Esophagus (tissue), 2 donors: ENCODE results near the gene CTF1. TPM values are rescaled to one million over a fixed set of nuclear protein-coding genes. Genes with fewer than 3 reads are reported as not detected.

Experiments used
- H3K27ac ChIP-seq, 2 donors: one replicate each; pipeline ENCODE4 v1.5.1; 2013; ENCODE audit warnings: low read depth in 2 of 2, mild to moderate bottlenecking in 2 of 2, inconsistent platforms in 1 of 2, low read length in 1 of 2, moderate library complexity in 1 of 2
- H3K27me3 ChIP-seq, 2 donors: one replicate each; pipeline ENCODE4 v1.6.1; 2013; ENCODE audit warnings: low read length in 2 of 2, control low read depth in 1 of 2, mild to moderate bottlenecking in 1 of 2; ENCODE audit not compliant: insufficient read depth in 2 of 2, control insufficient read depth in 1 of 2
- H3K36me3 ChIP-seq, 2 donors: one replicate each; pipeline ENCODE4 v1.6.1; 2013; ENCODE audit warnings: low read length in 1 of 2; ENCODE audit not compliant: control insufficient read depth in 2 of 2, insufficient read depth in 2 of 2
- H3K4me1 ChIP-seq, 2 donors: one replicate each; pipeline ENCODE4 v1.6.1; 2013; ENCODE audit warnings: low read length in 1 of 2; ENCODE audit not compliant: control insufficient read depth in 2 of 2, insufficient read depth in 2 of 2
- H3K4me3 ChIP-seq, 2 donors: one replicate each; pipeline ENCODE4 v1.5.1; 2013; ENCODE audit warnings: low read length in 2 of 2, mild to moderate bottlenecking in 2 of 2, low read depth in 1 of 2, moderate library complexity in 1 of 2
- H3K9me3 ChIP-seq, 2 donors: one replicate each; pipeline ENCODE4 v1.6.1; 2013; ENCODE audit warnings: mild to moderate bottlenecking in 2 of 2, low read depth in 1 of 2, low read length in 1 of 2, moderate library complexity in 1 of 2; ENCODE audit not compliant: control insufficient read depth in 2 of 2, insufficient read depth in 1 of 2
- WGBS, 2 donors: extraction: QIAGEN DNeasy Blood & Tissue Kit; methylation state at CpG; one replicate each; pipeline ENCODE4 v1.1.7; 2013; 5-methylcytosine and 5-hydroxymethylcytosine counted together
- polyA plus RNA-seq, 2 donors: library from polyadenylated mRNA; stranded (reverse); fragments of 200-250 nt; gene quantifications; one replicate each; pipeline ENCODE4 v1.2.3, GENCODE V29; 2013
- donor health status: healthy with polysubstance abuse.
- donor health status: Bipolar disorder and iron deficiency.

The CTF1 gene
- polyA plus RNA-seq, 2 donors: 2.2 to 3.3 TPM

DNA sequence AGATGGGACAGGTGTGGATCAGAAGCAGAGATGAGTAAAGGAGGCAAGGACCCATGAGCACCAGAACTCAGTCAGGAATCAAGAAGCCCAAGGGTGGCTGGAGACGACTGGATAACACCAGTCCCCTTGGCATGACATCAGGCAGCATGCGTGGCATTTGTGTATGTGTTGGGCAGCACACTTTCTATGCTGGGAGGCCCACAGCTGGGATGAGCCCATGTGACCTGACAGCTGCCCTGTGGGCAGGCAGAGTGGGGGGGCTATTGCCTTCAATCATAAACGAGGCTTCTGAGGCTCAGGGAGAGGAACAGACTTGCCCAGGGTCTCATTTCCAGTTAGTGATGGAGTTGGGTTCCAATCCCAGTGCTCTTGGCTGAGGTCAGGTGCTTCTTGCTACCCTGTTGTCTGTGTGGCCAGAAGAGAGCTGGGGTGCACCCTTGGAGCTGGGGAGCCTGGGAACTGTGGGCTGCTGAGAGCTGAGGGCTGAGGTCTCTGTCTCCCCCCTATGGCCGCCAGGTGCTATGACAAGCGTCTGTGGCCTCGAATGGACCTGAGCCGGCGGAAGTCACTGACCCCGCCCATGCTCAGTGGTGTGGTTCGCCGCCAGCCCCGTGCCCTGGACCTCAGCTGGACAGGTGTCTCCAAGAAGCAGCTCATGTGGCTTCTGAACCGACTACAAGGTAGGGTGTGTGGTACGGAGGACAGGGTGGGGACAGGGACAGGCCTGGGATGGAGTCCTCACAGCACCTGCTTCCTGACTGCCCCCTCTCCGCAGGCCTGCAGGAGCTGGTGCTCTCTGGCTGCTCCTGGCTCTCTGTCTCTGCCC is 45.4 kb downstream of the CTF1 start:
- Histone ChIP-seq H3K27ac (peak overlapping the region in 1 of 2 donors; percentile 47), H3K36me3 (peaks cover 5 to 24% of the 10 kb centered on the region in 2 donors), H3K4me3 (no peak overlapping the region), H3K4me1 (peaks cover 4 to 8% of the 10 kb centered on the region in 2 donors), H3K27me3 (no peaks in the 10 kb centered on the region), H3K9me3 (no peaks in the 10 kb centered on the region)
- 19 to 20% methylated on average over 15 of the region's 15 CpGs for WGBS, 2 donors

- H3K9me3 ChIP-seq: no peaks in the 10 kb centered on the region
- peaks cover 4 to 8% of the 10 kb centered on the region in 2 donors for H3K4me1 ChIP-seq
- H3K4me3 ChIP-seq: no peak overlapping the region
- peaks cover 5 to 21% of the 10 kb centered on the region in 2 donors for H3K36me3 ChIP-seq
- WGBS, 2 donors: 81% methylated on average over 4 of the region's 4 CpGs
- no peaks in the 10 kb centered on the region for H3K27me3 ChIP-seq
- peak overlapping the region in 1 of 2 donors; percentile 33 for H3K27ac ChIP-seq
These were observed 46.0 kb downstream of the CTF1 start for GRCh38 chr16:30942426-30942806.

DNA sequence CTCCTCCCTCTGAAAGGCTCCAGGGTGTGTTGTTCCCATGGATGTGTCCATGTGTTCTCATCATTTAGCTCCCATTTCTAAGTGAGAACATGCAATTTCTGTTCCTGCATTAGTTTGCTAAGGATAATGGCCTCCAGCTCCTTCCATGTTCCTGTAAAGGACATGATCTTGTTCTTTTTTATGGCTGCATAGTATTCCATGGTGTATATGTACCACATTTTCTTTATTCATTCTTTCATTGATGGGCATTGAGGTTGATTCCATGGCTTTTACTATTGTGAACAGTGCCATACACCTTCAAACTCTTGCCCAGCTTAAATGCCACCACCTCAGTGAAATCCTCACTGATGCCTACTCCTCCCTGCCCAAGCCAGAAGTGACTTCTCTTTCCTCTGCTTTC is 47.9 kb downstream of the CTF1 start:
- H3K27me3 ChIP-seq: no peaks in the 10 kb centered on the region
- H3K27ac ChIP-seq: no peak overlapping the region
- H3K4me3 ChIP-seq: no peak overlapping the region
- no peaks in the 10 kb centered on the region for H3K9me3 ChIP-seq
- peaks cover 5 to 19% of the 10 kb centered on the region in 2 donors for H3K36me3 ChIP-seq
- H3K4me1 ChIP-seq: peaks cover 4 to 8% of the 10 kb centered on the region in 2 donors

- Histone ChIP-seq H3K4me3 (peak overlapping the region in 1 of 2 donors; percentile 8), H3K9me3 (no peaks in the 10 kb centered on the region), H3K27ac (no peak overlapping the region), H3K4me1 (peaks cover 6 to 19% of the 10 kb centered on the region in 2 donors), H3K36me3 (peaks cover 5 to 19% of the 10 kb centered on the region in 2 donors), H3K27me3 (no peaks in the 10 kb centered on the region)
- 85 to 87% methylated on average over 37 to 38 of the region's 38 CpGs for WGBS, 2 donors
These were observed 50.5 kb downstream of the CTF1 start for GRCh38 chr16:30946671-30947540.

GRCh38 chr16:30947541-30947858 is 51.1 kb downstream of the CTF1 start:
- Histone ChIP-seq H3K4me1 (peaks cover 6 to 16% of the 10 kb centered on the region in 2 donors), H3K27me3 (no peaks in the 10 kb centered on the region), H3K9me3 (no peaks in the 10 kb centered on the region), H3K4me3 (no peak overlapping the region), H3K27ac (peak overlapping the region; percentile 79 to 94), H3K36me3 (peaks cover 5 to 19% of the 10 kb centered on the region in 2 donors)
- WGBS, 2 donors: 71 to 74% methylated on average over 3 of the region's 3 CpGs

DNA sequence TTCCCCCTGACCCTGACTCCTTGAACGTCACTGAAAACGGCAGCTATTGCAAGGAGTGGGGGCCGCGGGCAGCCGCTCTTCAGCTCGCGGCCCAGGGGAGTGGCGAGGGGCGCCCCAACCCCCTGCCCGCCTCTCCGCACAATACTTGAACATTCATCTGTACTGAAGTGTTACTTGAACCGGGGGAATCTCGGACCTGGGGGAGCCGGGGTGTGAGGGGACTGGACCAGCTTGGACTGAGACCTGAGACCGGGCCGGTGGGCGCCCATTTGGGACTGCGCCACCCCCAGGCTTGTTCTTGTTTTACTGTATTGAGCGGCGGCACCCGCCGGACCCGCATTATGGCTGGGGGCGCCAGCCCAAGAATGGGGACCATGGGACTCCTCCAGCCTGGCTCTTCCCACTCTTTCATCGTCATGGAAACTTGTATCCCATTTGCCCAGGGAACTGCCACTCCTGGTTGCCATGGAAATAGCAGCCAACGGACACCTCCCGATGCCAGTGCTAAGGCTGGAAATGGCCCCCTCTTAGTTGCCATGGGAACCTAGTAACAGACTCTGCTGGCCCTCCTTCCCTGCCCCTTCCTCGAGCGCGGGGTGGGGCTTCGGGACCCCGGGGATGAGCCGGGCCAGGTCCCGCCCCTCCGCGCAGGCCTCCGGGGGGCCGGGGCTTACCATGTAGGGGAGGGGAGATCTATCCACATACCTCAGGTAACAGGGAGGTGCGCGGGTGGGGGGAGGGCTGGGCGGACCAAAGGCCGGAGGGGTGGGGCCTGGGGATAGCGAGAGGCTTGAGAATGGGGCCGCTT is 51.6 kb downstream of the CTF1 start:
- WGBS, 2 donors: 31 to 36% methylated on average over 44 of the region's 44 CpGs
- Histone ChIP-seq H3K4me1 (peaks cover 6 to 16% of the 10 kb centered on the region in 2 donors), H3K36me3 (peaks cover 5 to 17% of the 10 kb centered on the region in 2 donors), H3K27ac (peak overlapping the region; percentile 90 to 94), H3K27me3 (no peaks in the 10 kb centered on the region), H3K9me3 (no peaks in the 10 kb centered on the region), H3K4me3 (peak overlapping the region; percentile 65 to 80)

GRCh38 chr16:30948667-30949649 is 52.5 kb downstream of the CTF1 start, which contains the start of gene ORAI3:
Gene ORAI3, plus strand, starts transcription at chr16:30949068. Its CDS starts 222 bp downstream, at chr16:30949290.
- Histone ChIP-seq H3K9me3 (no peaks in the 10 kb centered on the region), H3K27ac (peak within 1 kb of the TSS; percentile 90 to 94), H3K36me3 (peaks cover 5 to 16% of the 10 kb centered on the region in 2 donors), H3K27me3 (no peaks in the 10 kb centered on the region), H3K4me3 (peak within 1 kb of the TSS; percentile 65 to 80), H3K4me1 (peaks cover 6 to 20% of the 10 kb centered on the region in 2 donors)
- WGBS, 2 donors: 1% methylated on average over 65 to 70 of the region's 70 CpGs

- H3K27me3 ChIP-seq: no peaks in the 10 kb centered on the region
- 4 to 5% methylated on average over 21 of the region's 21 CpGs for WGBS, 2 donors
- peaks cover 6 to 20% of the 10 kb centered on the region in 2 donors for H3K4me1 ChIP-seq
- H3K9me3 ChIP-seq: no peaks in the 10 kb centered on the region
- peaks cover 0 to 11% of the 10 kb centered on the region in 2 donors for H3K36me3 ChIP-seq
- peak overlapping the region; percentile 65 to 80 for H3K4me3 ChIP-seq
- peak overlapping the region; percentile 90 to 94 for H3K27ac ChIP-seq
These were observed 53.5 kb downstream of the CTF1 start for GRCh38 chr16:30949650-30950515.
